Activated CD4-positive, alpha-beta T cell treated with anti-CD3 and anti-CD28 coated beads, Interleukin-2, amount 10 ng/mL, durations not matched to agents 24 days and 14 days (primary cell): ENCODE measurements around the gene KIF5C. TPM values are rescaled to one million over a fixed set of nuclear protein-coding genes. Genes with fewer than 3 reads are reported as not detected.
A peak's percentile ranks its signal among the peaks of the same experiment; 100 is the strongest.

Experiments used
- DNase-seq: peaks from one replicate; pipeline ENCODE4 v3.0.0; 2022
- H3K27ac Mint-ChIP-seq: one replicate; pipeline ENCODE4 v1.8.0; 2022; ENCODE audit warnings: mild to moderate bottlenecking, mixed read lengths
- H3K27me3 Mint-ChIP-seq: one replicate; pipeline ENCODE4 v1.8.0; 2022; ENCODE audit warnings: mixed read lengths
- H3K36me3 Mint-ChIP-seq: one replicate; pipeline ENCODE4 v1.8.0; 2022; ENCODE audit warnings: low read depth, mild to moderate bottlenecking, mixed read lengths
- H3K4me1 Mint-ChIP-seq: one replicate; pipeline ENCODE4 v1.8.0; 2021; ENCODE audit warnings: mixed read lengths
- H3K4me3 Mint-ChIP-seq: one replicate; pipeline ENCODE4 v1.8.0; 2022; ENCODE audit warnings: mild to moderate bottlenecking, moderate library complexity, mixed read lengths
- H3K9me3 Mint-ChIP-seq: one replicate; pipeline ENCODE4 v1.8.0; 2021; ENCODE audit warnings: mixed read lengths
- intact Hi-C: fragments of 100-400 bp; cut with micrococcal nuclease; formaldehyde crosslinking; loops from one replicate; pipeline ENCODE4 v1.15.1; 2023
- total RNA-seq: library from RNA; stranded (reverse); gene quantifications from 2 replicates; pipeline ENCODE4 v1.2.3, GENCODE V29; 2022

KIF5C gene
- total RNA-seq, 1 donor from 2014 or later: 20.0 TPM

- Mint-ChIP-seq H3K36me3 (peaks cover 8% of the 10 kb centered on the region), H3K9me3 (no peaks in the 10 kb centered on the region), H3K4me1 (peaks cover 6% of the 10 kb centered on the region), H3K27me3 (no peaks in the 10 kb centered on the region), H3K4me3 (no peak overlapping the region), H3K27ac (no peak overlapping the region)
- no peak for DNase-seq
- intact Hi-C loops: no loop called here
Measured at GRCh38 chr2:149015926-149016563, 141.0 kb downstream of the KIF5C start.

- no peaks in the 10 kb centered on the region for H3K27me3 Mint-ChIP-seq
- H3K36me3 Mint-ChIP-seq: peaks cover 2% of the 10 kb centered on the region
- no peak overlapping the region for H3K4me3 Mint-ChIP-seq
- no peak overlapping the region for H3K27ac Mint-ChIP-seq
- peaks cover 6% of the 10 kb centered on the region for H3K4me1 Mint-ChIP-seq
- H3K9me3 Mint-ChIP-seq: no peaks in the 10 kb centered on the region
- peak; percentile 92 for DNase-seq
- intact Hi-C loops: loop anchor here (1.0 kb wide), 2 partner anchors 296 to 544 kb away; no protein-coding TSS in a partner anchor
Measured at GRCh38 chr2:149017116-149017985, 142.3 kb downstream of the KIF5C start.

- no peaks in the 10 kb centered on the region for H3K36me3 Mint-ChIP-seq
- H3K27me3 Mint-ChIP-seq: no peaks in the 10 kb centered on the region
- intact Hi-C loops: no loop called here
Measured at GRCh38 chr2:149018981-149019380, 144.0 kb downstream of the KIF5C start.

GRCh38 chr2:149019768-149020167 lies 144.7 kb downstream of the KIF5C start:
- Mint-ChIP-seq H3K27me3 (no peaks in the 10 kb centered on the region), H3K36me3 (no peaks in the 10 kb centered on the region), H3K27ac (no peak overlapping the region), H3K4me1 (peaks cover 6% of the 10 kb centered on the region), H3K4me3 (no peak overlapping the region), H3K9me3 (no peaks in the 10 kb centered on the region)
- no peak for DNase-seq
- intact Hi-C loops: no loop called here

More at GRCh38 chr2:149018981-149019380, 144.0 kb downstream of the KIF5C start:
- no peak for DNase-seq
- Mint-ChIP-seq H3K4me1 (peaks cover 6% of the 10 kb centered on the region), H3K4me3 (no peak overlapping the region), H3K9me3 (no peaks in the 10 kb centered on the region), H3K27ac (no peak overlapping the region)

- no peaks in the 10 kb centered on the region for H3K36me3 Mint-ChIP-seq
- H3K27me3 Mint-ChIP-seq: no peaks in the 10 kb centered on the region
- peaks cover 6% of the 10 kb centered on the region for H3K4me1 Mint-ChIP-seq
- H3K9me3 Mint-ChIP-seq: no peaks in the 10 kb centered on the region
- no peak overlapping the region for H3K27ac Mint-ChIP-seq
- DNase-seq: no peak
- no peak overlapping the region for H3K4me3 Mint-ChIP-seq
- intact Hi-C loops: no loop called here
Measured at GRCh38 chr2:149020432-149020851, 145.4 kb downstream of the KIF5C start.

GRCh38 chr2:149021271-149021719 lies 146.3 kb downstream of the KIF5C start:
- H3K9me3 Mint-ChIP-seq: no peaks in the 10 kb centered on the region
- H3K27me3 Mint-ChIP-seq: peaks cover under 1% of the 10 kb centered on the region
- DNase-seq: no peak
- no peak overlapping the region for H3K27ac Mint-ChIP-seq
- no peaks in the 10 kb centered on the region for H3K36me3 Mint-ChIP-seq
- intact Hi-C loops: no loop called here
- H3K4me3 Mint-ChIP-seq: no peak overlapping the region
- H3K4me1 Mint-ChIP-seq: peaks cover 6% of the 10 kb centered on the region

GRCh38 chr2:149021761-149022160 lies 146.7 kb downstream of the KIF5C start:
- H3K27ac Mint-ChIP-seq: no peak overlapping the region
- DNase-seq: no peak
- no peaks in the 10 kb centered on the region for H3K9me3 Mint-ChIP-seq
- peaks cover 1% of the 10 kb centered on the region for H3K27me3 Mint-ChIP-seq
- peaks cover 6% of the 10 kb centered on the region for H3K4me1 Mint-ChIP-seq
- H3K36me3 Mint-ChIP-seq: no peaks in the 10 kb centered on the region
- intact Hi-C loops: no loop called here
- no peak overlapping the region for H3K4me3 Mint-ChIP-seq

- intact Hi-C loops: no loop called here
- Mint-ChIP-seq H3K27ac (no peak overlapping the region), H3K4me3 (no peak overlapping the region), H3K4me1 (no peaks in the 10 kb centered on the region), H3K36me3 (no peaks in the 10 kb centered on the region), H3K27me3 (peaks cover 3% of the 10 kb centered on the region), H3K9me3 (no peaks in the 10 kb centered on the region)
- no peak for DNase-seq
Measured at GRCh38 chr2:149023091-149023490, 148.1 kb downstream of the KIF5C start.

GRCh38 chr2:149027590-149028250 lies 152.7 kb downstream of the KIF5C start:
- DNase-seq: no peak
- H3K27ac Mint-ChIP-seq: no peak overlapping the region
- H3K9me3 Mint-ChIP-seq: no peaks in the 10 kb centered on the region
- H3K4me1 Mint-ChIP-seq: peaks cover 11% of the 10 kb centered on the region
- H3K36me3 Mint-ChIP-seq: no peaks in the 10 kb centered on the region
- H3K27me3 Mint-ChIP-seq: peaks cover 8% of the 10 kb centered on the region
- intact Hi-C loops: no loop called here
- H3K4me3 Mint-ChIP-seq: no peak overlapping the region

- Mint-ChIP-seq H3K27ac (no peak overlapping the region), H3K4me3 (no peak overlapping the region), H3K27me3 (peaks cover 8% of the 10 kb centered on the region), H3K36me3 (no peaks in the 10 kb centered on the region), H3K4me1 (peaks cover 11% of the 10 kb centered on the region), H3K9me3 (no peaks in the 10 kb centered on the region)
- DNase-seq: no peak
- intact Hi-C loops: no loop called here
Measured at GRCh38 chr2:149028377-149028776, 153.3 kb downstream of the KIF5C start.

- no peaks in the 10 kb centered on the region for H3K36me3 Mint-ChIP-seq
- peaks cover 11% of the 10 kb centered on the region for H3K4me1 Mint-ChIP-seq
- intact Hi-C loops: no loop called here
- H3K27ac Mint-ChIP-seq: no peak overlapping the region
- no peak for DNase-seq
- no peaks in the 10 kb centered on the region for H3K9me3 Mint-ChIP-seq
- H3K27me3 Mint-ChIP-seq: peaks cover 10% of the 10 kb centered on the region
- no peak overlapping the region for H3K4me3 Mint-ChIP-seq
Measured at GRCh38 chr2:149028891-149029290, 153.9 kb downstream of the KIF5C start.

- H3K36me3 Mint-ChIP-seq: no peaks in the 10 kb centered on the region
- no peaks in the 10 kb centered on the region for H3K9me3 Mint-ChIP-seq
- H3K27me3 Mint-ChIP-seq: peaks cover 10% of the 10 kb centered on the region
- peaks cover 11% of the 10 kb centered on the region for H3K4me1 Mint-ChIP-seq
- no peak for DNase-seq
- no peak overlapping the region for H3K27ac Mint-ChIP-seq
- intact Hi-C loops: no loop called here
- no peak overlapping the region for H3K4me3 Mint-ChIP-seq
Measured at GRCh38 chr2:149029307-149029965, 154.4 kb downstream of the KIF5C start.

- Mint-ChIP-seq H3K4me1 (peaks cover 11% of the 10 kb centered on the region), H3K4me3 (no peak overlapping the region), H3K36me3 (no peaks in the 10 kb centered on the region), H3K9me3 (no peaks in the 10 kb centered on the region), H3K27ac (no peak overlapping the region), H3K27me3 (peaks cover 13% of the 10 kb centered on the region)
- DNase-seq: no peak
- intact Hi-C loops: no loop called here
Measured at GRCh38 chr2:149031396-149031795, 156.4 kb downstream of the KIF5C start.
